DOHH2 (cell line): ENCODE data around the gene PRKD3.

ENCODE experiments used
- CTCF ChIP-seq: fragments of 200-600 bp; sonication (generic); IDR thresholded peaks from one replicate; pipeline ENCODE4 v1.5.1; 2014; ENCODE audit warnings: antibody characterized with exemption, mild to moderate bottlenecking, low read depth, low read length; ENCODE audit not compliant: poor library complexity, severe bottlenecking
- EZH2phosphoT487 ChIP-seq: fragments of 200-600 bp; sonication (generic); IDR thresholded peaks from 2 replicates; pipeline ENCODE4 v1.6.1; 2017; ENCODE audit warnings: borderline replicate concordance, mild to moderate bottlenecking, antibody characterized with exemption, low read length, moderate library complexity, mixed read lengths

GRCh38 chr2:37302701-37303252 lies 21.9 kb downstream of the PRKD3 start:
- no peak for TF ChIP-seq CTCF
- no peak for TF ChIP-seq EZH2phosphoT487
